Measurements from ENCODE around the gene PCBP2.

DNA sequence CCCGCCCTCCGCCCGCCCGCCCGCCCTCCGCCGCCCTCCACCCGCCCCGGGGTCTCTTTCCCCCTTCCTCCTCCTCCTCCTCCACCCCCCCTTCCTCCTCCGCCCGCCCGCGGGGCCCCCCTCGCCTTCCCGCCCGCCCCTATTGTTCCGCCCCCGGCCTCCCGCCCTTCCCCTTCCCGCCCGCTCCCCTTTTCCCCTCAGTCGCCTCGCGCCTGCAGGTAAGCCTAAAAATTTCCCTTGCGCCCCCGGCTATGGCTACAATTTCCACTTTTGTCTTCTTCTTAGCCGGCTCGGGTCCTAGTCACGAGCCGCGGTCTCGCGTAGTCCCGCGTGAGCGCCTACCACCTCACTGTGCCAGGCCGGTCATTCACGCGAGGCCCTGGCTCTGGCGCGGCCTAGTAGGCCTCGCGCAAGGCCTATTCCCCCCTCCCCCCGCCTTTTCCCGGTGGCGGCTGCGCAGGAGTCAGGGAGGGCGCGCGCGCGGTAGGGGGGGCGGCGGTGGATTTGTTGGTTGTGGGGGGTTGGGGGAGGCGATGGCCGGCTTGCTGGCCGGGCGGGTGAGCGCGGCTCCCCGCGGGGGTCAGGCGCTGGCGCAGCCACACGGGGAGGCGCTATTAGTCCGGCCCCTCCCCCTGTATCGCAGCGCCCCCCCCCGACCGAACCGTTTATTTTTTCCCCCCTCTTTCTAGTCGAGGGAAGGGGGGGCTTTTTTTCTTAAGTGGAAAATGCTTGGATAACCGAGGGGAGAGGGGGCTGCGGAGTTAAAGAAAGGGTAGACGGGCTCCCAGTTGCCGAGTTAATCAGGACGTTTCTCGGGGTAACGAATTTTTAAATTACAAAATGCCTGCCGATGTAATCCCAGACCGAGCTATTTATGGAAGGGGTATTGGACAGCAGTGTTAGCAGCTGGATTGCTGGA, 516 bp downstream of the PCBP2 start:
- TF ChIP-seq, protein P1, sequence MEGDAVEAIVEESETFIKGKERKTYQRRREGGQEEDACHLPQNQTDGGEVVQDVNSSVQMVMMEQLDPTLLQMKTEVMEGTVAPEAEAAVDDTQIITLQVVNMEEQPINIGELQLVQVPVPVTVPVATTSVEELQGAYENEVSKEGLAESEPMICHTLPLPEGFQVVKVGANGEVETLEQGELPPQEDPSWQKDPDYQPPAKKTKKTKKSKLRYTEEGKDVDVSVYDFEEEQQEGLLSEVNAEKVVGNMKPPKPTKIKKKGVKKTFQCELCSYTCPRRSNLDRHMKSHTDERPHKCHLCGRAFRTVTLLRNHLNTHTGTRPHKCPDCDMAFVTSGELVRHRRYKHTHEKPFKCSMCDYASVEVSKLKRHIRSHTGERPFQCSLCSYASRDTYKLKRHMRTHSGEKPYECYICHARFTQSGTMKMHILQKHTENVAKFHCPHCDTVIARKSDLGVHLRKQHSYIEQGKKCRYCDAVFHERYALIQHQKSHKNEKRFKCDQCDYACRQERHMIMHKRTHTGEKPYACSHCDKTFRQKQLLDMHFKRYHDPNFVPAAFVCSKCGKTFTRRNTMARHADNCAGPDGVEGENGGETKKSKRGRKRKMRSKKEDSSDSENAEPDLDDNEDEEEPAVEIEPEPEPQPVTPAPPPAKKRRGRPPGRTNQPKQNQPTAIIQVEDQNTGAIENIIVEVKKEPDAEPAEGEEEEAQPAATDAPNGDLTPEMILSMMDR (conservative IDR thresholded peaks at IDR 0.05): peak; percentile 51
- peak; percentile 100 for TF ChIP-seq ZFX (IDR thresholded peaks at IDR 0.05)
